HCT116 (cell line): ENCODE results near the gene GNAO1.

Experiments
- ATF3 ChIP-seq: IDR thresholded peaks from 2 replicates; pipeline ENCODE4 v1.6.1; 2012
- REST ChIP-seq: IDR thresholded peaks from 2 replicates; pipeline ENCODE4 v1.6.1; 2012; ENCODE audit warnings: low read depth
- SIN3A ChIP-seq: IDR thresholded peaks from 2 replicates; pipeline ENCODE4 v1.6.1; 2012; ENCODE audit warnings: low read depth
- YY1 ChIP-seq: IDR thresholded peaks from 2 replicates; pipeline ENCODE4 v1.6.1; 2011; ENCODE audit warnings: low read length, low read depth, moderate library complexity, mild to moderate bottlenecking; ENCODE audit not compliant: insufficient replicate concordance; ENCODE audit errors: extremely low read depth
- TF ChIP-seq, protein P1 (sequence below), 3 experiments: fragments of 200-600 bp in 1 of 3; sonication (generic) in 1 of 3; IDR thresholded peaks in 2 of 3; conservative IDR thresholded peaks in 1 of 3; 2 replicates each; pipeline ENCODE4 v1.5.1; 2012 to 2017; ENCODE audit warnings: low read depth in 2 of 3, low read length in 2 of 3, antibody characterized with exemption in 1 of 3, borderline replicate concordance in 1 of 3, control low read depth in 1 of 3, mild to moderate bottlenecking in 1 of 3, mixed read lengths in 1 of 3, mixed run types in 1 of 3, moderate library complexity in 1 of 3; ENCODE audit not compliant: insufficient read depth in 1 of 3
- TF ChIP-seq, protein P2 (sequence below): IDR thresholded peaks from 2 replicates; pipeline ENCODE4 v1.6.1; 2012

DNA sequence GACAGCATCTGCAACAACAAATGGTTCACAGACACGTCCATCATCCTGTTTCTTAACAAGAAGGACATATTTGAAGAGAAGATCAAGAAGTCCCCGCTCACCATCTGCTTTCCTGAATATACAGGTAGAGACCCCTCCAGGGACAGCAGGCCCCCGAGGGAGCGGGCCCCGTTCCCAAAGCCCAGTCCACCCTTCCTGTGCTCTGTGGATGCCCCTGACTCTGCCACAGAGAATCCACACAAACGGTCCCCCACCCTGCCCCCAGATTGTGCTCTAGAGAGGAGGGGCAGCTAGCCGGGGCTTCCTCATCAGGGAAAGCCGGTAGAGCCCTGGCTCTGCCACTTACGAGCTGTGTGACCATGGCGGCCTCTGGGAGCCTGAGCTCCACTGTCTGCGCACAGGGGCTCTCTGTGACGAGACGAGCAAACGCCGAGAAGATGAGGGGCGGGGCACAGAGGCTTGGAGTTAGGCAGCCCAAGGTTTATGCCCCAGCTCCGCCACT lies 149.6 kb downstream of the GNAO1 start:
- TF ChIP-seq YY1: no peak
- no peak for TF ChIP-seq ATF3
- no peak for TF ChIP-seq REST
- TF ChIP-seq, protein P1, sequence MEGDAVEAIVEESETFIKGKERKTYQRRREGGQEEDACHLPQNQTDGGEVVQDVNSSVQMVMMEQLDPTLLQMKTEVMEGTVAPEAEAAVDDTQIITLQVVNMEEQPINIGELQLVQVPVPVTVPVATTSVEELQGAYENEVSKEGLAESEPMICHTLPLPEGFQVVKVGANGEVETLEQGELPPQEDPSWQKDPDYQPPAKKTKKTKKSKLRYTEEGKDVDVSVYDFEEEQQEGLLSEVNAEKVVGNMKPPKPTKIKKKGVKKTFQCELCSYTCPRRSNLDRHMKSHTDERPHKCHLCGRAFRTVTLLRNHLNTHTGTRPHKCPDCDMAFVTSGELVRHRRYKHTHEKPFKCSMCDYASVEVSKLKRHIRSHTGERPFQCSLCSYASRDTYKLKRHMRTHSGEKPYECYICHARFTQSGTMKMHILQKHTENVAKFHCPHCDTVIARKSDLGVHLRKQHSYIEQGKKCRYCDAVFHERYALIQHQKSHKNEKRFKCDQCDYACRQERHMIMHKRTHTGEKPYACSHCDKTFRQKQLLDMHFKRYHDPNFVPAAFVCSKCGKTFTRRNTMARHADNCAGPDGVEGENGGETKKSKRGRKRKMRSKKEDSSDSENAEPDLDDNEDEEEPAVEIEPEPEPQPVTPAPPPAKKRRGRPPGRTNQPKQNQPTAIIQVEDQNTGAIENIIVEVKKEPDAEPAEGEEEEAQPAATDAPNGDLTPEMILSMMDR (IDR thresholded peaks at IDR 0.05 in 2 of 3, conservative IDR thresholded peaks at IDR 0.05 in 1 of 3; ENCODE audit: borderline replicate concordance in 1 of 3, insufficient read depth in 1 of 3, low read depth in 2 of 3, low read length in 2 of 3): no peak
- TF ChIP-seq, protein P2, sequence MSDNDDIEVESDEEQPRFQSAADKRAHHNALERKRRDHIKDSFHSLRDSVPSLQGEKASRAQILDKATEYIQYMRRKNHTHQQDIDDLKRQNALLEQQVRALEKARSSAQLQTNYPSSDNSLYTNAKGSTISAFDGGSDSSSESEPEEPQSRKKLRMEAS: no peak
- no peak for TF ChIP-seq SIN3A
